Measurements from ENCODE around the gene PDAP1.
"Not testable (repeated sequence)": the region's sequence is repeated elsewhere in the genome, so short reads cannot be mapped to it uniquely, and the experiment has no call there.

PDAP1 gene

DNA sequence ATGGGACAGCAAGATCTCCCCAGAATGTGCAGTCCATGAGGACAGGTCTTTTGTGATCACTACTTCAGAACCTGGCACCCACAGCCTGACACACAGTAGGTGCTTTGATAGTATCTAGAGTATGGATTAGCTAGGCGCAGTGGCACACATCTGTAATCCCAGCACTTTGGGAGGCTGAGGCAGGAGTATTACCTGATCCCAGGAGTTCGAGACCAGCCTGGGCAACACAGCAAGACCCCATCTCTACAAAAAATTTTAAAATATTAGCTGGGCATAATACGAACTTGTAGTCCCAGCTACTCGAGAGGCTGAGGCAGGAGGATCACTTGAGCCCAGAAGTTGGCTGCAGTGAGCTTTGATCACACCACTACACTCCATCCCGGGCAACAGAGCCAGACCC, 56.1 kb downstream of the PDAP1 start:
- Histone ChIP-seq H3K27me3 (replicated peaks) (no peaks in the 10 kb centered on the region), H3K36me3 (replicated peaks) (peaks cover 76% of the 10 kb centered on the region), H3K27ac (no peak overlapping the region), H3K4me3 (ENCODE audit: low read depth, low read length) (no peak overlapping the region)
- TF ChIP-seq, protein P1, sequence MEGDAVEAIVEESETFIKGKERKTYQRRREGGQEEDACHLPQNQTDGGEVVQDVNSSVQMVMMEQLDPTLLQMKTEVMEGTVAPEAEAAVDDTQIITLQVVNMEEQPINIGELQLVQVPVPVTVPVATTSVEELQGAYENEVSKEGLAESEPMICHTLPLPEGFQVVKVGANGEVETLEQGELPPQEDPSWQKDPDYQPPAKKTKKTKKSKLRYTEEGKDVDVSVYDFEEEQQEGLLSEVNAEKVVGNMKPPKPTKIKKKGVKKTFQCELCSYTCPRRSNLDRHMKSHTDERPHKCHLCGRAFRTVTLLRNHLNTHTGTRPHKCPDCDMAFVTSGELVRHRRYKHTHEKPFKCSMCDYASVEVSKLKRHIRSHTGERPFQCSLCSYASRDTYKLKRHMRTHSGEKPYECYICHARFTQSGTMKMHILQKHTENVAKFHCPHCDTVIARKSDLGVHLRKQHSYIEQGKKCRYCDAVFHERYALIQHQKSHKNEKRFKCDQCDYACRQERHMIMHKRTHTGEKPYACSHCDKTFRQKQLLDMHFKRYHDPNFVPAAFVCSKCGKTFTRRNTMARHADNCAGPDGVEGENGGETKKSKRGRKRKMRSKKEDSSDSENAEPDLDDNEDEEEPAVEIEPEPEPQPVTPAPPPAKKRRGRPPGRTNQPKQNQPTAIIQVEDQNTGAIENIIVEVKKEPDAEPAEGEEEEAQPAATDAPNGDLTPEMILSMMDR (IDR thresholded peaks at IDR 0.05; ENCODE audit: low read depth, low read length, missing control alignments) = no peak
- in situ Hi-C loops (cut with HindIII; ENCODE audit: low pct_ligation_motif_present, low sequenced_read_pairs) = no loop called here
- no peak for DNase-seq

DNA sequence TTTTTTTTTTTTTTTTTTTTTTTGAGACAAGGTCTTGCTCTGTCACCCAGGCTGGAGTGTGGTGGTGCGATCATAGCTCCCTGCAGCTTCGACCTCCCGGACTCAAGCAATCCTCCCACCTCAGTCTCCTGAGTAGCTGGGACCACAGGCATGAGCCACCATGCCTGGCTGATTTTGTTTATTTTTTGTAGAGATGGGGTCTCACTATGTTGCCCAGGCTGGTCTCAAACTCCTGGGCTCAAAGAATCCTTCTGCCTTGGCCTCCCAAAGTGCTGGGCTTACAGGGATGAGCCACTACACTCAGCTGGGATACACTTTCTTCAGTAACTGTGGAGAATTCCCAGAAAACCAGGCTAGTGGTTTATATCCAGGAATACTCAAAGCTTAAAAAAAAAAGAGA, 57.8 kb downstream of the PDAP1 start:
- in situ Hi-C loops (cut with HindIII; ENCODE audit: low pct_ligation_motif_present, low sequenced_read_pairs); H3K27ac ChIP-seq; H3K27me3 ChIP-seq (replicated peaks); DNase-seq; H3K4me3 ChIP-seq (ENCODE audit: low read depth, low read length): not testable (repeated sequence)
- peaks cover 75% of the 10 kb centered on the region for H3K36me3 ChIP-seq (replicated peaks)

All from brain microvascular endothelial cell (primary cell).